HCT116 (cell line): ENCODE results near the gene RAP1GAP2. TPM values are rescaled to one million over a fixed set of nuclear protein-coding genes. Genes with fewer than 3 reads are reported as not detected.

Experiments
- ATAC-seq: fragments of 200-7000 bp; cut with Tn5 transposase; 2 replicates; pipeline ENCODE4 v1.9.1; 2020; ENCODE audit warnings: mild to moderate bottlenecking, moderate library complexity
- BruUV-seq: library from RNA; stranded (reverse); fragments of 400-500 nt; replicated peaks from 2 replicates; lab custom pipeline; 2021; lab: Mats Ljungman, UMichigan
- CTCF ChIA-PET: fragments of 300-600 bp; sonication (Branson Sonifier 250); formaldehyde crosslinking; loops from one replicate; lab custom pipeline; 2021; ENCODE audit warnings: antibody characterized with exemption; lab: Charles Lee
- POLR2A ChIA-PET: fragments of 300-600, 350-600 bp; sonication (Branson Sonifier 250); formaldehyde crosslinking; loops from one replicate; lab custom pipeline; 2021; ENCODE audit warnings: antibody characterized with exemption; lab: Charles Lee
- RAD21 ChIA-PET, 2 experiments: fragments of 300-600 bp; sonication (Branson Sonifier 250); formaldehyde crosslinking; loops; one replicate each; lab custom pipeline; 2023; ENCODE audit warnings: low total read pairs in 2 of 2; ENCODE audit not compliant: uncharacterized antibody in 2 of 2, unreplicated experiment in 2 of 2, low non-redundant PET in 1 of 2; lab: Charles Lee
- DNase-seq: peaks from one replicate; pipeline ENCODE4 v3.0.0-alpha.2; 2010; ENCODE audit warnings: low read depth, low spot score
- H2AFZ ChIP-seq: fragments of 200-600 bp; shearing (Covaris generic), sonication (generic); 2 replicates; pipeline ENCODE4 v1.6.1; 2017; ENCODE audit warnings: low read depth, mixed run types, mixed read lengths, antibody characterized with exemption, low read length; ENCODE audit not compliant: poor library complexity, severe bottlenecking
- H3K27ac ChIP-seq: 2 replicates; pipeline ENCODE4 v1.5.1; 2012; ENCODE audit warnings: low read depth, low read length
- H3K27me3 ChIP-seq: fragments of 200-600 bp; sonication (generic); 2 replicates; pipeline ENCODE4 v1.6.1; 2016; ENCODE audit warnings: mixed run types, low read length, mixed read lengths; ENCODE audit not compliant: insufficient read depth
- H3K36me3 ChIP-seq, 2 experiments: fragments of 200-500 bp in 1 of 2; fragments of 200-600 bp in 1 of 2; sonication (Bioruptor generic) in 1 of 2; sonication (generic) in 1 of 2; 2 replicates each; pipeline versions ENCODE4 v1.5.1 to v1.6.1; 2014 to 2016; ENCODE audit warnings: low read length in 2 of 2, inconsistent platforms in 1 of 2, mixed read lengths in 1 of 2, mixed run types in 1 of 2; ENCODE audit not compliant: insufficient read depth in 2 of 2, control insufficient read depth in 1 of 2
- H3K4me1 ChIP-seq, 2 experiments: fragments of 200-600 bp in 1 of 2; sonication (generic) in 1 of 2; 2 replicates each; pipeline versions ENCODE4 v1.5.1 to v1.6.1; 2012 to 2017; ENCODE audit warnings: low read length in 2 of 2, inconsistent platforms in 1 of 2, mild to moderate bottlenecking in 1 of 2, mixed read lengths in 1 of 2, mixed run types in 1 of 2, moderate library complexity in 1 of 2; ENCODE audit not compliant: insufficient read depth in 2 of 2, control insufficient read depth in 1 of 2
- H3K4me2 ChIP-seq: fragments of 200-600 bp; sonication (generic); 2 replicates; pipeline ENCODE4 v1.6.1; 2017; ENCODE audit warnings: mixed run types, low read length, mixed read lengths
- H3K4me3 ChIP-seq, 2 experiments: fragments of 200-600 bp in 1 of 2; sonication (generic) in 1 of 2; replicated peaks in 1 of 2; 2 replicates each; pipeline ENCODE4 v1.5.1; 2011 to 2016; ENCODE audit warnings: low read length in 2 of 2, control low read depth in 1 of 2, low read depth in 1 of 2, mild to moderate bottlenecking in 1 of 2, mixed read lengths in 1 of 2, mixed run types in 1 of 2
- H3K79me2 ChIP-seq: fragments of 200-600 bp; sonication (generic); 2 replicates; pipeline ENCODE4 v1.6.1; 2017; ENCODE audit warnings: mild to moderate bottlenecking, mixed run types, low read length, moderate library complexity, mixed read lengths; ENCODE audit not compliant: insufficient read depth
- H3K9ac ChIP-seq: fragments of 200-600 bp; sonication (generic); 2 replicates; pipeline ENCODE4 v1.6.1; 2016; ENCODE audit warnings: low read length, mixed read lengths
- H3K9me2 ChIP-seq: fragments of 200-600 bp; sonication (generic), shearing (Covaris generic); 2 replicates; pipeline ENCODE4 v1.6.1; 2017; ENCODE audit warnings: mixed run types, mild to moderate bottlenecking, moderate library complexity; ENCODE audit not compliant: insufficient read depth
- H3K9me3 ChIP-seq, 2 experiments: fragments of 200-500 bp in 1 of 2; fragments of 200-600 bp in 1 of 2; sonication (Bioruptor generic) in 1 of 2; sonication (generic) in 1 of 2; 2 replicates each; pipeline ENCODE4 v1.6.1; 2014 to 2017; ENCODE audit warnings: low read length in 2 of 2, mixed read lengths in 2 of 2, inconsistent platforms in 1 of 2, low read depth in 1 of 2, mild to moderate bottlenecking in 1 of 2, mixed run types in 1 of 2, moderate library complexity in 1 of 2; ENCODE audit not compliant: control insufficient read depth in 1 of 2, insufficient read depth in 1 of 2
- H4K20me1 ChIP-seq: fragments of 200-600 bp; sonication (generic), shearing (Covaris generic); 2 replicates; pipeline ENCODE4 v1.6.1; 2017; ENCODE audit warnings: mixed run types, mild to moderate bottlenecking, moderate library complexity; ENCODE audit not compliant: insufficient read depth
- CBX3 ChIP-seq: IDR thresholded peaks from 2 replicates; pipeline ENCODE4 v1.6.1; 2012; ENCODE audit warnings: low read depth
- CEBPB ChIP-seq: IDR thresholded peaks from 2 replicates; pipeline ENCODE4 v1.6.1; 2012; ENCODE audit warnings: low read depth
- EGR1 ChIP-seq: IDR thresholded peaks from 2 replicates; pipeline ENCODE4 v1.6.1; 2012; ENCODE audit warnings: low read depth
- EZH2 ChIP-seq: fragments of 200-600 bp; sonication (generic); IDR thresholded peaks from 2 replicates; pipeline ENCODE4 v1.6.1; 2017; ENCODE audit warnings: antibody characterized with exemption, mixed run types
- EZH2phosphoT487 ChIP-seq: fragments of 200-600 bp; IDR thresholded peaks from 2 replicates; pipeline ENCODE4 v1.6.1; 2018; ENCODE audit warnings: antibody characterized with exemption, borderline replicate concordance
- FOSL1 ChIP-seq: IDR thresholded peaks from 2 replicates; pipeline ENCODE4 v1.6.1; 2012; ENCODE audit warnings: low read depth
- JUND ChIP-seq: IDR thresholded peaks from 2 replicates; pipeline ENCODE4 v1.6.1; 2012
- MAX ChIP-seq: IDR thresholded peaks from 2 replicates; pipeline ENCODE4 v1.6.1; 2012
- POLR2A ChIP-seq: IDR thresholded peaks from 2 replicates; pipeline ENCODE4 v1.7.0; 2011; ENCODE audit warnings: borderline replicate concordance; ENCODE audit not compliant: insufficient read depth, insufficient read length; ENCODE audit errors: extremely low read depth
- POLR2AphosphoS5 ChIP-seq: IDR thresholded peaks from 2 replicates; pipeline ENCODE4 v1.6.1; 2011; ENCODE audit warnings: mild to moderate bottlenecking, low read depth, low read length, moderate library complexity
- RAD21 ChIP-seq: IDR thresholded peaks from 2 replicates; pipeline ENCODE4 v1.6.1; 2012; ENCODE audit warnings: low read depth, mild to moderate bottlenecking
- SIN3A ChIP-seq: IDR thresholded peaks from 2 replicates; pipeline ENCODE4 v1.6.1; 2012; ENCODE audit warnings: low read depth
- SP1 ChIP-seq: IDR thresholded peaks from 2 replicates; pipeline ENCODE4 v1.6.1; 2012; ENCODE audit warnings: low read depth
- SRF ChIP-seq: IDR thresholded peaks from 2 replicates; pipeline ENCODE4 v1.6.1; 2012; ENCODE audit warnings: low read depth
- TCF7L2 ChIP-seq: IDR thresholded peaks from 2 replicates; pipeline ENCODE4 v1.7.0; 2011; ENCODE audit warnings: borderline replicate concordance, inconsistent platforms; ENCODE audit not compliant: insufficient read depth, insufficient read length; ENCODE audit errors: extremely low read depth
- ZFX ChIP-seq: fragments of 450-650 bp; IDR thresholded peaks from 2 replicates; pipeline ENCODE4 v1.6.1; 2017
- ZNF274 ChIP-seq: fragments of 200-500 bp; sonication (Bioruptor generic); IDR thresholded peaks from 2 replicates; pipeline ENCODE4 v1.6.1; 2014; ENCODE audit warnings: mild to moderate bottlenecking, low read depth, low read length, inconsistent platforms
- intact Hi-C: fragments of 100-400 bp; cut with micrococcal nuclease; formaldehyde crosslinking; loops from 2 replicates; pipeline ENCODE4 v1.10.0; 2022
- total RNA-seq: library from RNA; stranded (reverse); gene quantifications from one replicate; pipeline ENCODE4 v1.2.1, GENCODE V29; 2021; ENCODE audit not compliant: unreplicated experiment
- TF ChIP-seq, protein P1 (sequence below): IDR thresholded peaks from 2 replicates; pipeline ENCODE4 v1.6.1; 2011; ENCODE audit warnings: mild to moderate bottlenecking, low read length, moderate library complexity; ENCODE audit not compliant: insufficient replicate concordance; ENCODE audit errors: extremely low read depth
- TF ChIP-seq, protein P2 (sequence below): IDR thresholded peaks from 2 replicates; pipeline ENCODE4 v1.6.1; 2012
- TF ChIP-seq, protein P3 (sequence below), 3 experiments: fragments of 200-600 bp in 1 of 3; sonication (generic) in 1 of 3; IDR thresholded peaks in 2 of 3; conservative IDR thresholded peaks in 1 of 3; 2 replicates each; pipeline ENCODE4 v1.5.1; 2012 to 2017; ENCODE audit warnings: low read depth in 2 of 3, low read length in 2 of 3, antibody characterized with exemption in 1 of 3, borderline replicate concordance in 1 of 3, control low read depth in 1 of 3, mild to moderate bottlenecking in 1 of 3, mixed read lengths in 1 of 3, mixed run types in 1 of 3, moderate library complexity in 1 of 3; ENCODE audit not compliant: insufficient read depth in 1 of 3

RAP1GAP2 gene
- total RNA-seq, 1 experiment from 2014 or later: 54.6 TPM

- no peak for DNase-seq
- RAD21 ChIA-PET: no interaction called here
- H3K4me3 ChIP-seq: no peak overlapping the region
- no peak overlapping the region for H3K4me2 ChIP-seq
- H3K36me3 ChIP-seq: no peaks in the 10 kb centered on the region
- H3K79me2 ChIP-seq: no peaks in the 10 kb centered on the region
- POLR2A ChIA-PET: no interaction called here
- no peak overlapping the region for H2AFZ ChIP-seq
- intact Hi-C loops: no loop called here
- H3K9ac ChIP-seq: 0 out of 2 replicates have a peak overlapping the region, but pooled peaks have one; percentile 14
- TF ChIP-seq POLR2AphosphoS5 (no peak), ZFX (no peak), ZNF274 (no peak), MAX (no peak), CBX3 (no peak), FOSL1 (no peak), SRF (no peak), EZH2phosphoT487 (no peak), JUND (no peak), SP1 (no peak), POLR2A (no peak), EZH2 (no peak), RAD21 (no peak), EGR1 (no peak), SIN3A (no peak), TCF7L2 (no peak), CEBPB (no peak)
- TF ChIP-seq, protein P1, sequence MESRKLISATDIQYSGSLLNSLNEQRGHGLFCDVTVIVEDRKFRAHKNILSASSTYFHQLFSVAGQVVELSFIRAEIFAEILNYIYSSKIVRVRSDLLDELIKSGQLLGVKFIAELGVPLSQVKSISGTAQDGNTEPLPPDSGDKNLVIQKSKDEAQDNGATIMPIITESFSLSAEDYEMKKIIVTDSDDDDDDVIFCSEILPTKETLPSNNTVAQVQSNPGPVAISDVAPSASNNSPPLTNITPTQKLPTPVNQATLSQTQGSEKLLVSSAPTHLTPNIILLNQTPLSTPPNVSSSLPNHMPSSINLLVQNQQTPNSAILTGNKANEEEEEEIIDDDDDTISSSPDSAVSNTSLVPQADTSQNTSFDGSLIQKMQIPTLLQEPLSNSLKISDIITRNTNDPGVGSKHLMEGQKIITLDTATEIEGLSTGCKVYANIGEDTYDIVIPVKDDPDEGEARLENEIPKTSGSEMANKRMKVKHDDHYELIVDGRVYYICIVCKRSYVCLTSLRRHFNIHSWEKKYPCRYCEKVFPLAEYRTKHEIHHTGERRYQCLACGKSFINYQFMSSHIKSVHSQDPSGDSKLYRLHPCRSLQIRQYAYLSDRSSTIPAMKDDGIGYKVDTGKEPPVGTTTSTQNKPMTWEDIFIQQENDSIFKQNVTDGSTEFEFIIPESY: no peak
- TF ChIP-seq, protein P2, sequence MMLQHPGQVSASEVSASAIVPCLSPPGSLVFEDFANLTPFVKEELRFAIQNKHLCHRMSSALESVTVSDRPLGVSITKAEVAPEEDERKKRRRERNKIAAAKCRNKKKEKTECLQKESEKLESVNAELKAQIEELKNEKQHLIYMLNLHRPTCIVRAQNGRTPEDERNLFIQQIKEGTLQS: no peak
- TF ChIP-seq, protein P3, sequence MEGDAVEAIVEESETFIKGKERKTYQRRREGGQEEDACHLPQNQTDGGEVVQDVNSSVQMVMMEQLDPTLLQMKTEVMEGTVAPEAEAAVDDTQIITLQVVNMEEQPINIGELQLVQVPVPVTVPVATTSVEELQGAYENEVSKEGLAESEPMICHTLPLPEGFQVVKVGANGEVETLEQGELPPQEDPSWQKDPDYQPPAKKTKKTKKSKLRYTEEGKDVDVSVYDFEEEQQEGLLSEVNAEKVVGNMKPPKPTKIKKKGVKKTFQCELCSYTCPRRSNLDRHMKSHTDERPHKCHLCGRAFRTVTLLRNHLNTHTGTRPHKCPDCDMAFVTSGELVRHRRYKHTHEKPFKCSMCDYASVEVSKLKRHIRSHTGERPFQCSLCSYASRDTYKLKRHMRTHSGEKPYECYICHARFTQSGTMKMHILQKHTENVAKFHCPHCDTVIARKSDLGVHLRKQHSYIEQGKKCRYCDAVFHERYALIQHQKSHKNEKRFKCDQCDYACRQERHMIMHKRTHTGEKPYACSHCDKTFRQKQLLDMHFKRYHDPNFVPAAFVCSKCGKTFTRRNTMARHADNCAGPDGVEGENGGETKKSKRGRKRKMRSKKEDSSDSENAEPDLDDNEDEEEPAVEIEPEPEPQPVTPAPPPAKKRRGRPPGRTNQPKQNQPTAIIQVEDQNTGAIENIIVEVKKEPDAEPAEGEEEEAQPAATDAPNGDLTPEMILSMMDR (IDR thresholded peaks at IDR 0.05 in 2 of 3, conservative IDR thresholded peaks at IDR 0.05 in 1 of 3; ENCODE audit: borderline replicate concordance in 1 of 3, insufficient read depth in 1 of 3, low read depth in 2 of 3, low read length in 2 of 3): no peak
- no peaks in the 10 kb centered on the region for H3K9me2 ChIP-seq
- H3K4me1 ChIP-seq: peaks cover 48 to 65% of the 10 kb centered on the region in 2 experiments
- H3K27me3 ChIP-seq: no peaks in the 10 kb centered on the region
- ATAC-seq: no peak
- BruUV-seq: no TSS peak
- CTCF ChIA-PET: no interaction called here
- H3K9me3 ChIP-seq: no peaks in the 10 kb centered on the region
- H4K20me1 ChIP-seq: no peaks in the 10 kb centered on the region
- H3K27ac ChIP-seq: no peak overlapping the region
Observed at GRCh38 chr17:2957631-2958286, 161.5 kb downstream of the RAP1GAP2 start.
